Measurements from ENCODE around the gene SASH1.

SASH1 gene

GRCh38 chr6:148396926-148397325 is 54.3 kb downstream of the SASH1 start:
- Histone ChIP-seq H2AFZ (ENCODE audit: low read length) (no peak overlapping the region), H3K9me3 (replicated peaks; ENCODE audit: insufficient read depth, low read length) (no peaks in the 10 kb centered on the region), H3F3A (ENCODE audit: insufficient read depth, low read length) (no peaks in the 10 kb centered on the region), H3K9ac (ENCODE audit: low read length) (no peak overlapping the region), H4K20me1 (ENCODE audit: insufficient read depth, low read length) (no peaks in the 10 kb centered on the region), H3K27ac (ENCODE audit: low read length) (no peak overlapping the region), H3K4me2 (ENCODE audit: low read depth, low read length) (no peak overlapping the region), H3K4me3 (ENCODE audit: low read length) (no peak overlapping the region), H3K79me2 (ENCODE audit: low read length) (no peaks in the 10 kb centered on the region), H3K4me1 (ENCODE audit: low read length) (no peaks in the 10 kb centered on the region), H3K36me3 (replicated peaks; ENCODE audit: insufficient read depth, low read length) (no peaks in the 10 kb centered on the region), H3K9me2 (replicated peaks; ENCODE audit: insufficient read depth, low read length) (no peaks in the 10 kb centered on the region), H3K27me3 (replicated peaks; ENCODE audit: insufficient read depth, low read length) (no peaks in the 10 kb centered on the region)
- DNase-seq, result no peak
- TF ChIP-seq EZH2 (optimal IDR thresholded peaks at IDR 0.05; ENCODE audit: low read depth, low read length) (no peak), CTCF (IDR thresholded peaks at IDR 0.05; ENCODE audit: low read length) (no peak), EZH2phosphoT487 (IDR thresholded peaks at IDR 0.05; ENCODE audit: low read length) (no peak)

- no peak for DNase-seq
- Histone ChIP-seq H2AFZ (ENCODE audit: low read length) (no peak overlapping the region), H3K9ac (ENCODE audit: low read length) (no peak overlapping the region), H3K27me3 (replicated peaks; ENCODE audit: insufficient read depth, low read length) (no peaks in the 10 kb centered on the region), H3K4me2 (ENCODE audit: low read depth, low read length) (no peak overlapping the region), H4K20me1 (ENCODE audit: insufficient read depth, low read length) (no peaks in the 10 kb centered on the region), H3K4me3 (ENCODE audit: low read length) (no peak overlapping the region), H3K4me1 (ENCODE audit: low read length) (no peaks in the 10 kb centered on the region), H3K9me2 (replicated peaks; ENCODE audit: insufficient read depth, low read length) (no peaks in the 10 kb centered on the region), H3K79me2 (ENCODE audit: low read length) (no peaks in the 10 kb centered on the region), H3K36me3 (replicated peaks; ENCODE audit: insufficient read depth, low read length) (no peaks in the 10 kb centered on the region), H3F3A (ENCODE audit: insufficient read depth, low read length) (no peaks in the 10 kb centered on the region), H3K27ac (ENCODE audit: low read length) (no peak overlapping the region), H3K9me3 (replicated peaks; ENCODE audit: insufficient read depth, low read length) (no peaks in the 10 kb centered on the region)
- no peak for TF ChIP-seq EZH2 (optimal IDR thresholded peaks at IDR 0.05; ENCODE audit: low read depth, low read length)
- TF ChIP-seq EZH2phosphoT487 (IDR thresholded peaks at IDR 0.05; ENCODE audit: low read length), result no peak
- TF ChIP-seq CTCF (IDR thresholded peaks at IDR 0.05; ENCODE audit: low read length), result no peak
These were observed 55.6 kb downstream of the SASH1 start for GRCh38 chr6:148398244-148398643.

- Histone ChIP-seq H3K4me2 (ENCODE audit: low read depth, low read length) (no peak overlapping the region), H3K4me3 (ENCODE audit: low read length) (no peak overlapping the region), H3K27me3 (replicated peaks; ENCODE audit: insufficient read depth, low read length) (no peaks in the 10 kb centered on the region), H3K27ac (ENCODE audit: low read length) (no peak overlapping the region), H3K9me2 (replicated peaks; ENCODE audit: insufficient read depth, low read length) (no peaks in the 10 kb centered on the region), H3K36me3 (replicated peaks; ENCODE audit: insufficient read depth, low read length) (no peaks in the 10 kb centered on the region), H3F3A (ENCODE audit: insufficient read depth, low read length) (no peaks in the 10 kb centered on the region), H3K9me3 (replicated peaks; ENCODE audit: insufficient read depth, low read length) (no peaks in the 10 kb centered on the region), H4K20me1 (ENCODE audit: insufficient read depth, low read length) (no peaks in the 10 kb centered on the region), H3K4me1 (ENCODE audit: low read length) (no peaks in the 10 kb centered on the region), H3K9ac (ENCODE audit: low read length) (no peak overlapping the region), H3K79me2 (ENCODE audit: low read length) (no peaks in the 10 kb centered on the region), H2AFZ (ENCODE audit: low read length) (no peak overlapping the region)
- DNase-seq, result no peak
- no peak for TF ChIP-seq EZH2 (optimal IDR thresholded peaks at IDR 0.05; ENCODE audit: low read depth, low read length)
- TF ChIP-seq EZH2phosphoT487 (IDR thresholded peaks at IDR 0.05; ENCODE audit: low read length), result no peak
- TF ChIP-seq CTCF (IDR thresholded peaks at IDR 0.05; ENCODE audit: low read length), result no peak
These were observed 56.0 kb downstream of the SASH1 start for GRCh38 chr6:148398678-148399077.
